Activated T-helper 17 cell treated with anti-CD3 and anti-CD28 coated beads, Interleukin-2, amount 50 U/mL, for 72 hours (primary cell): ENCODE measurements around the gene SCAMP4. TPM values are rescaled to one million over a fixed set of nuclear protein-coding genes. Genes with fewer than 3 reads are reported as not detected.

Experiments
- ATAC-seq: fragments of 150-1000 bp; cut with Tn5 transposase; replicated peaks from 2 replicates; pipeline ENCODE4 v1.10.0; 2021; ENCODE audit warnings: mild to moderate bottlenecking, moderate library complexity
- H3K27ac Mint-ChIP-seq: one replicate; pipeline ENCODE4 v1.8.0; 2022; ENCODE audit warnings: mixed read lengths
- H3K27me3 Mint-ChIP-seq: one replicate; pipeline ENCODE4 v1.8.0; 2022; ENCODE audit warnings: mixed read lengths
- H3K36me3 Mint-ChIP-seq: one replicate; pipeline ENCODE4 v1.8.0; 2022; ENCODE audit warnings: low read depth, mild to moderate bottlenecking, mixed read lengths
- H3K4me1 Mint-ChIP-seq: one replicate; pipeline ENCODE4 v1.8.0; 2022; ENCODE audit warnings: mixed read lengths
- H3K4me3 Mint-ChIP-seq: one replicate; pipeline ENCODE4 v1.8.0; 2022; ENCODE audit warnings: mild to moderate bottlenecking, mixed read lengths
- H3K9me3 Mint-ChIP-seq: one replicate; pipeline ENCODE4 v1.8.0; 2022; ENCODE audit warnings: mixed read lengths
- total RNA-seq, 2 donors: library from RNA; stranded (reverse); gene quantifications; one replicate each; pipeline ENCODE4 v1.2.3, GENCODE V29; 2022

The SCAMP4 gene
- total RNA-seq, 2 donors from 2014 or later, result 31.7 to 36.4 TPM

- peaks cover 16% of the 10 kb centered on the region for H3K36me3 Mint-ChIP-seq
- no peak overlapping the region for H3K27ac Mint-ChIP-seq
Observed at GRCh38 chr19:1909761-1910080, 4.5 kb downstream of the SCAMP4 start.

GRCh38 chr19:1910177-1910576 lies 5.0 kb downstream of the SCAMP4 start:
- ATAC-seq, result no peak
- Mint-ChIP-seq H3K4me1 (no peaks in the 10 kb centered on the region), H3K4me3 (no peak overlapping the region), H3K27me3 (no peaks in the 10 kb centered on the region), H3K27ac (no peak overlapping the region), H3K36me3 (peaks cover 15% of the 10 kb centered on the region), H3K9me3 (no peaks in the 10 kb centered on the region)

More at GRCh38 chr19:1909761-1910080, 4.5 kb downstream of the SCAMP4 start:
- Mint-ChIP-seq H3K27me3 (no peaks in the 10 kb centered on the region), H3K4me3 (no peak overlapping the region), H3K9me3 (no peaks in the 10 kb centered on the region), H3K4me1 (no peaks in the 10 kb centered on the region)
- ATAC-seq, result no peak

DNA sequence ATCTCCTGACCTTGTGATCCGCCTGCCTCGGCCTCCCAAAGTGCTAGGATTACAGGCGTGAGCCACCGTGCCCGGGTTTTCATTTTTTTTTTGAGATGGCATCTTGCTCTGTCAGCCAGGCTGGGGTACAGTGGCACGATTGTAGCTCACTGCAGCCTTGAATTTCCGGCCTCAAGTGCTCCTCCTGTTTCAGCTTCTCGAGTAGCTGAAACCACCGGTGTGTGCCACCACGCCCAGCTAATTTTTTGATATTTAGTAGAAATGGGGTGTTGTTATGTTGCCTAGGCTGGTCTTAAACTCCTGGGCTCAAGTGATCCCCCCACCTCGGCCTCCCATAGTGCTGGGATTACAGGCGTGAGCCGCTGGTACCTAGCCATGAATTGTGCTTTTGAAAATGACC lies 5.9 kb downstream of the SCAMP4 start:
- no peaks in the 10 kb centered on the region for H3K9me3 Mint-ChIP-seq
- ATAC-seq, result no peak
- no peak overlapping the region for H3K27ac Mint-ChIP-seq

GRCh38 chr19:1911995-1912394 lies 6.8 kb downstream of the SCAMP4 start:
- no peak overlapping the region for H3K27ac Mint-ChIP-seq
- ATAC-seq, result no peak
- peaks cover 6% of the 10 kb centered on the region for H3K36me3 Mint-ChIP-seq
- H3K4me3 Mint-ChIP-seq, result no peak overlapping the region
- H3K4me1 Mint-ChIP-seq, result no peaks in the 10 kb centered on the region
- H3K27me3 Mint-ChIP-seq, result no peaks in the 10 kb centered on the region
- no peaks in the 10 kb centered on the region for H3K9me3 Mint-ChIP-seq

More for the DNA sequence above, 5.9 kb downstream of the SCAMP4 start:
- no peaks in the 10 kb centered on the region for H3K4me1 Mint-ChIP-seq
- H3K36me3 Mint-ChIP-seq, result peaks cover 6% of the 10 kb centered on the region
- H3K4me3 Mint-ChIP-seq, result no peak overlapping the region
- H3K27me3 Mint-ChIP-seq, result no peaks in the 10 kb centered on the region

DNA sequence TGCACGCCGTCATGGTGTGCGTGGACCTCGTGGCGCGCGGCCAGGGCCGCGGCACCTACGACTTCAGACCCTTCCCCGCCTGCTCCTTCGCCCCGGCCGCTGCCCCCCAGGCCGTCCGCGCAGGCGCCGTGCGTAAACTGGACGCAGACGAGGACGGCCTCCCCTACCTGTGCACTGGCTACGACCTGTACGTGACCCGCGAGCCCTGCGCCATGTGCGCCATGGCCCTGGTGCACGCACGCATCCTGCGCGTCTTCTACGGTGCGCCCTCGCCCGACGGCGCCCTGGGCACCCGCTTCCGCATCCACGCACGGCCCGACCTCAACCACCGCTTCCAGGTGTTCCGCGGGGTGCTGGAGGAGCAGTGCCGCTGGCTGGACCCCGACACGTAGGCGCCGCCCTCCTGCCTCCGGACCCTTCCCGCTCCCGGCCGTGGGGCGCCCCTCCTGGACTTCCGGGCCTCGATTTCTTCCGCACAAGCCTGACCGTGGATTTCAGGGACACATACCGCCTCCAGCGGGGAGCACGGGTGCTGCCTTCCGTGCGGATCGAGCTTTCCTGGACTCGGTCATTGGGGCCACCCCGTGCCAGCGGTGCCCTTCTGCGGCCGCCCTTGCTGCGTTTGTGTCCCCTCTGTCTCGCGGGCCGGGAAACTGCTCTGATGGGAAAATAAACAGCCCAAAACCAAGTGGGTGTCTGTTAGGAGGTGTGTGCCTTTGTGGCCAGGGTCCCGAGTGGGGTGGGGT lies 7.7 kb downstream of the SCAMP4 start:
- H3K4me3 Mint-ChIP-seq, result no peak overlapping the region

DNA sequence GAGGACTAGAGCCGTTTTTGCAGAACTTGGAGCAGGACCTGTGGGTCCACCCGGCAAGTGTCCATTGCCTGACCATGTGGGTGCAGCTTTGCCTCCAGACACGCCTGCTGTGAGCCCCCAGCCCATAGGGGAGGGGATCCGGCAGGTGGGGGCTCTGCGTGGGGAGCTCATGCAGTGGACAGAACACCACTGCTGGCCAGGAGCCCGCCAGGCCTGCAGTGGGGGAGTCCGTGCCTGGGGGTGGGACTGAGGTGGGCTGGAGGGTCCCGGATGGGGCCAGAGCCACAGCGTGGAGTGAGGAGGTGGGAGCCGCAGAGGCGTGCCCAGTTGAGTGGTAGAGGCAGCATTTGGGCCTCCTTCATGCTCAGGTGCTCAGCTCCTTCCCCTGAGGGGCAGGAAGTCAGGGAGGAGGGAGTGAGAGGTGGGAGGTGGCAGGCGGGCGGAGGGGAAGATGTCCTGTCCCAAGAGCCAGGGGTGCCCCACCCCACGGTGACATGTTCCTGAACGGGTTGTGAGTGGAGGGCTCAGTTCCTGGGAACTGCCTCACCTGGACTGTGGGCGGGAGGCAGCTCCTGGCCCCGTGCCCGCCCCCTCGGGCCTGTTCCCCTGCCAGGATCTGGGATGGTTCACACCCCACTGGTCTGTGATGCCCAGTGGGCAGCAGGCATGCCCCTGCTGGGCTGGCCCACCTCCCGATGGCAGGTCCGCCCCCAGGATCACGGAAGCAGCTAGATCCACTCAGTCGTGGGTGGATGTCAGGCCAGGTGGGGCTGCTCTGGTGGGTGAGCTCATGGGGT lies 8.8 kb downstream of the SCAMP4 start:
- H3K4me3 Mint-ChIP-seq, result no peak overlapping the region
- H3K27me3 Mint-ChIP-seq, result no peaks in the 10 kb centered on the region
- H3K27ac Mint-ChIP-seq, result no peak overlapping the region
- no peak for ATAC-seq
- no peaks in the 10 kb centered on the region for H3K9me3 Mint-ChIP-seq
- H3K36me3 Mint-ChIP-seq, result peaks cover 23% of the 10 kb centered on the region
- no peaks in the 10 kb centered on the region for H3K4me1 Mint-ChIP-seq

More for the DNA sequence above, 7.7 kb downstream of the SCAMP4 start:
- no peak for ATAC-seq
- peaks cover 13% of the 10 kb centered on the region for H3K36me3 Mint-ChIP-seq
- H3K4me1 Mint-ChIP-seq, result no peaks in the 10 kb centered on the region
- no peaks in the 10 kb centered on the region for H3K9me3 Mint-ChIP-seq
- H3K27me3 Mint-ChIP-seq, result no peaks in the 10 kb centered on the region
- H3K27ac Mint-ChIP-seq, result no peak overlapping the region

DNA sequence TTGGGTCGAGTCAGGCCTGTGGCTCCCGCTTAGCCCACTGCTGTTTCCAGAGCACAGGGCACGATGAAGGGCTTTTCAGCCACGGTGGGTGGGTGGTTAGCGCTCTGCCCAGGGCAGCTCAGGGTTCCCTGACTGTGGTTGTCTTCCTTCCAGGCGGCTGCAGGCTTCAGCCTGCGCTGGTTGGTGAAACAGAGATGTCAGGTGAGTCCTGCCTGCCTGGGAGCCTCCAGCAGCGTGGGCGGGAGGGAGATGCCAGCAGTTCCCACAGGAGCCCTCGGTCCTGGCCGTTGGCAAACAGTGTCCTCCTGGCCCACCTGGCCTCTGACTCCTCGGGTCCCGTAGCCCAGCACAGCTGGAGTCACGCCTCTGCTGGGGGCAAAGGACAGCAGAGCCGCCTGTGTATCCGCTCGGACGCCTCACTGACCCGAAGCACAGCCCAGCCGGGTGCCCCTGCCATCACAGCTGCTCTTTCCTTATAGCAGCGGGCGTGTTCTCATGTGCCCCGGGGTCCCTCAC lies 9.7 kb downstream of the SCAMP4 start:
- Mint-ChIP-seq H3K4me1 (no peaks in the 10 kb centered on the region), H3K27me3 (no peaks in the 10 kb centered on the region), H3K4me3 (no peak overlapping the region), H3K9me3 (no peaks in the 10 kb centered on the region), H3K27ac (no peak overlapping the region), H3K36me3 (peaks cover 24% of the 10 kb centered on the region)
- ATAC-seq, result no peak

- H3K36me3 Mint-ChIP-seq, result peaks cover 35% of the 10 kb centered on the region
- H3K27ac Mint-ChIP-seq, result no peak overlapping the region
- H3K27me3 Mint-ChIP-seq, result no peaks in the 10 kb centered on the region
- no peak for ATAC-seq
- H3K9me3 Mint-ChIP-seq, result no peaks in the 10 kb centered on the region
- H3K4me1 Mint-ChIP-seq, result no peaks in the 10 kb centered on the region
- no peak overlapping the region for H3K4me3 Mint-ChIP-seq
Observed at GRCh38 chr19:1917146-1917545, 11.9 kb downstream of the SCAMP4 start.

GRCh38 chr19:1917926-1918325 lies 12.7 kb downstream of the SCAMP4 start:
- H3K27ac Mint-ChIP-seq, result no peak overlapping the region
- H3K27me3 Mint-ChIP-seq, result no peaks in the 10 kb centered on the region
- no peaks in the 10 kb centered on the region for H3K9me3 Mint-ChIP-seq
- no peak overlapping the region for H3K4me3 Mint-ChIP-seq
- peaks cover 35% of the 10 kb centered on the region for H3K36me3 Mint-ChIP-seq
- ATAC-seq, result no peak
- H3K4me1 Mint-ChIP-seq, result no peaks in the 10 kb centered on the region

DNA sequence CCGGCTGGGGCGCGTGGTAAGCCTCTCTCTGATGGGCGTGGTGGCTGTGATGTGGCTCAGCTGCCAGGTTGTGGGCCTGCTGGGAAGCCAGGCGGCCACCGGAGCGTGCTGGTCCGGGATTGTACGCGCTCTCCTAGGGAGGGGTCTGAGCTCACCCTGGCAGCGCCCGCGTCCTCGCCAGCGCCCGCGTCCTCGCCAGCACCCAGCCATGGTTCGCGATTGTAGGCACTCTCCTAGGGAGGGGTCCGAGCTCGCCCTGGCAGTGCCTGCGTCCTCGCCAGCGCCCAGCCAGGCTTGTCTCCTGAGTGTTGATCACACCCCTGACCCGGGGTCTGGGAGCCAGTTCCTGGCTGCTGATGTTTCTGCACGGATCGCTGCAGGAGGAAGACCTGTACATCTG lies 13.8 kb downstream of the SCAMP4 start:
- Mint-ChIP-seq H3K36me3 (peaks cover 35% of the 10 kb centered on the region), H3K9me3 (no peaks in the 10 kb centered on the region), H3K27ac (no peak overlapping the region), H3K27me3 (no peaks in the 10 kb centered on the region), H3K4me1 (no peaks in the 10 kb centered on the region), H3K4me3 (no peak overlapping the region)
- ATAC-seq, result no peak

- H3K9me3 Mint-ChIP-seq, result no peaks in the 10 kb centered on the region
- ATAC-seq, result no peak
- no peak overlapping the region for H3K4me3 Mint-ChIP-seq
- H3K27ac Mint-ChIP-seq, result no peak overlapping the region
- no peaks in the 10 kb centered on the region for H3K4me1 Mint-ChIP-seq
- no peaks in the 10 kb centered on the region for H3K27me3 Mint-ChIP-seq
- H3K36me3 Mint-ChIP-seq, result peaks cover 35% of the 10 kb centered on the region
Observed at GRCh38 chr19:1920644-1921043, 15.4 kb downstream of the SCAMP4 start.

GRCh38 chr19:1921326-1921725 lies 16.1 kb downstream of the SCAMP4 start:
- Mint-ChIP-seq H3K4me3 (no peak overlapping the region), H3K27ac (no peak overlapping the region), H3K9me3 (no peaks in the 10 kb centered on the region), H3K27me3 (no peaks in the 10 kb centered on the region), H3K4me1 (no peaks in the 10 kb centered on the region), H3K36me3 (peaks cover 35% of the 10 kb centered on the region)
- ATAC-seq, result no peak

- H3K27me3 Mint-ChIP-seq, result no peaks in the 10 kb centered on the region
- H3K9me3 Mint-ChIP-seq, result no peaks in the 10 kb centered on the region
- no peak for ATAC-seq
- no peaks in the 10 kb centered on the region for H3K4me1 Mint-ChIP-seq
- H3K27ac Mint-ChIP-seq, result no peak overlapping the region
- H3K4me3 Mint-ChIP-seq, result no peak overlapping the region
- peaks cover 35% of the 10 kb centered on the region for H3K36me3 Mint-ChIP-seq
Observed at GRCh38 chr19:1921825-1922224, 16.6 kb downstream of the SCAMP4 start.

DNA sequence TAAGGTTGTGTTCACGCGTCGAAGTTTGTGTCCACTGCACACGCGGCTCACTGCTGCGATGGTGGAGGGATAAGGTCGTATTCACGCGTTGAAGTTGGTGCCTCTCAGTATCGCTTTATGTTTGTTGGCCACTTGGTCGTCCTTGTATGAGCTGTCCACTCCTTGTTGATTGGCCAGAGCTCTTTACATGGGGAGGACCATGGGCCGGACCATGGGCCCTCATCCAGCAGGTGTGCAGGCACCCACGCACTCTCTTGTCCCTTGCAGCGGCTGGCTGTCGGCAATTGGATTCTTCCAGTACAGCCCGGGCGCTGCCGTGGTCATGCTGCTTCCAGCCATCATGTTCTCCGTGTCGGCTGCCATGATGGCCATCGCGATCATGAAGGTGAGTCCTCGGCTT lies 17.6 kb downstream of the SCAMP4 start:
- Mint-ChIP-seq H3K4me1 (peaks cover 5% of the 10 kb centered on the region), H3K9me3 (no peaks in the 10 kb centered on the region), H3K36me3 (peaks cover 28% of the 10 kb centered on the region), H3K4me3 (peak overlapping the region; percentile 52), H3K27me3 (no peaks in the 10 kb centered on the region), H3K27ac (peak overlapping the region; percentile 65)
- no peak for ATAC-seq

GRCh38 chr19:1923319-1923718 lies 18.1 kb downstream of the SCAMP4 start:
- no peaks in the 10 kb centered on the region for H3K9me3 Mint-ChIP-seq
- peak overlapping the region; percentile 52 for H3K4me3 Mint-ChIP-seq
- H3K4me1 Mint-ChIP-seq, result peaks cover 8% of the 10 kb centered on the region
- ATAC-seq, result peak; percentile 96
- peaks cover 24% of the 10 kb centered on the region for H3K36me3 Mint-ChIP-seq
- H3K27me3 Mint-ChIP-seq, result no peaks in the 10 kb centered on the region
- peak overlapping the region; percentile 65 for H3K27ac Mint-ChIP-seq
